Natural killer cell (primary cell): ENCODE results near the gene TBX3. TPM values are rescaled to one million over a fixed set of nuclear protein-coding genes. Genes with fewer than 3 reads are reported as not detected.

ENCODE experiments used
- ATAC-seq, 3 donors: fragments of 150-1000 bp in 2 of 3; fragments of 200-7000 bp in 1 of 3; cut with Tn5 transposase; 1 replicate in 1 of 3; 2 replicates in 2 of 3; pipeline ENCODE4 v1.10.0; 2021; ENCODE audit warnings: mild to moderate bottlenecking in 2 of 3, moderate library complexity in 2 of 3
- DNase-seq, 2 donors: peaks; one replicate each; pipeline versions ENCODE4 v3.0.0 to v3.0.0-alpha.2; 2013 to 2021; ENCODE audit warnings: mixed read lengths in 1 of 2
- H3K27ac ChIP-seq: one replicate; pipeline ENCODE4 v1.5.1; 2013; ENCODE audit warnings: mild to moderate bottlenecking, low read length
- H3K27me3 ChIP-seq: one replicate; pipeline ENCODE4 v1.6.1; 2013; ENCODE audit warnings: low read length; ENCODE audit not compliant: control insufficient read depth, insufficient read depth
- H3K36me3 ChIP-seq: one replicate; pipeline ENCODE4 v1.6.1; 2013; ENCODE audit warnings: low read length; ENCODE audit not compliant: control insufficient read depth, insufficient read depth
- H3K4me1 ChIP-seq: one replicate; pipeline ENCODE4 v1.6.1; 2013; ENCODE audit warnings: low read length; ENCODE audit not compliant: control insufficient read depth, insufficient read depth
- H3K4me3 ChIP-seq: one replicate; pipeline ENCODE4 v1.5.1; 2013; ENCODE audit warnings: low read length
- H3K9me3 ChIP-seq: one replicate; pipeline ENCODE4 v1.6.1; 2013; ENCODE audit warnings: low read length; ENCODE audit not compliant: control insufficient read depth, insufficient read depth
- H3K27ac Mint-ChIP-seq, 2 donors: one replicate each; pipeline ENCODE4 v1.8.0; 2022; ENCODE audit warnings: mild to moderate bottlenecking in 2 of 2, mixed read lengths in 2 of 2, moderate library complexity in 1 of 2
- H3K27me3 Mint-ChIP-seq, 2 donors: one replicate each; pipeline ENCODE4 v1.8.0; 2022; ENCODE audit warnings: low read depth in 2 of 2, mixed read lengths in 2 of 2
- H3K36me3 Mint-ChIP-seq: one replicate; pipeline ENCODE4 v1.8.0; 2022; ENCODE audit warnings: mixed read lengths
- H3K4me1 Mint-ChIP-seq, 2 donors: one replicate each; pipeline ENCODE4 v1.8.0; 2022; ENCODE audit warnings: mixed read lengths in 2 of 2
- H3K4me3 Mint-ChIP-seq: one replicate; pipeline ENCODE4 v1.8.0; 2022; ENCODE audit warnings: mild to moderate bottlenecking, moderate library complexity, mixed read lengths
- H3K9me3 Mint-ChIP-seq, 2 donors: one replicate each; pipeline ENCODE4 v1.8.0; 2022; ENCODE audit warnings: mixed read lengths in 2 of 2
- CTCF ChIP-seq: fragments of 200-600 bp; IDR thresholded peaks from one replicate; pipeline ENCODE4 v1.8.0; 2022; ENCODE audit warnings: antibody characterized with exemption
- WGBS: methylation state at CpG from one replicate; pipeline ENCODE4 v1.1.7; 2013; ENCODE audit warnings: missing lambda C conversion rate; ENCODE audit not compliant: insufficient coverage; 5-methylcytosine and 5-hydroxymethylcytosine counted together
- intact Hi-C: fragments of 100-400 bp; cut with micrococcal nuclease; formaldehyde crosslinking; loops from one replicate; pipeline ENCODE4 v1.14.2; 2022
- total RNA-seq, 4 donors: library from RNA; stranded (reverse); fragments of 120-200 nt in 1 of 4; gene quantifications; one replicate each; pipeline versions ENCODE4 v1.2.3 to v1.2.4, GENCODE V29; 2013 to 2022

The TBX3 gene
- total RNA-seq, 3 donors from 2014 or later (not counting 1 experiment from before 2014, with no cell fraction given), result 0.05 TPM; not detected in 2

DNA sequence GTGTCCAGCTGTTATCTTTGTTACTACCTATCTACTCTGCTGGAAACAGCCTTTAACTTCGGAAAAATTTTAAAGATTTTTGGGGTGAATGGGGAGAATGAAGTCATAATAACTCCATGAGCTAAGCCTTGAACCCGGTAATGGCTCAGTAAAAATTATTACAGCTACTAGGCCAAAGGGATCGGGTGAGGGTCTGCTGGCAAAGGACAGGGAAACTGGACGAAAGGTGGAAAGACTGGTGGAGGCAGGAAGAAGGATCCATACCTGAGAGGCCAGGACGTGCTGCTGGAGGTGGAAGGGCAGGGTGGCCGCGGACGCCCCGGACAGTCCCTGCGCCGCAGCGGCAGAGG lies 10.1 kb downstream of the TBX3 start:
- no peaks in the 10 kb centered on the region for H3K36me3 ChIP-seq
- intact Hi-C loops, result no loop called here
- no peak overlapping the region for H3K4me3 ChIP-seq
- Mint-ChIP-seq H3K4me3 (no peak overlapping the region), H3K4me1 (no peaks in the 10 kb centered on the region), H3K36me3 (no peaks in the 10 kb centered on the region), H3K9me3 (no peaks in the 10 kb centered on the region), H3K27me3 (peaks cover 63 to 64% of the 10 kb centered on the region in 2 donors), H3K27ac (no peak overlapping the region)
- peaks cover 28% of the 10 kb centered on the region for H3K27me3 ChIP-seq
- H3K4me1 ChIP-seq, result no peaks in the 10 kb centered on the region
- ATAC-seq (no peak), DNase-seq (no peak)
- no peaks in the 10 kb centered on the region for H3K9me3 ChIP-seq
- no peak for TF ChIP-seq CTCF
- no peak overlapping the region for H3K27ac ChIP-seq
- WGBS, result 79% methylated on average over 12 of the region's 12 CpGs

DNA sequence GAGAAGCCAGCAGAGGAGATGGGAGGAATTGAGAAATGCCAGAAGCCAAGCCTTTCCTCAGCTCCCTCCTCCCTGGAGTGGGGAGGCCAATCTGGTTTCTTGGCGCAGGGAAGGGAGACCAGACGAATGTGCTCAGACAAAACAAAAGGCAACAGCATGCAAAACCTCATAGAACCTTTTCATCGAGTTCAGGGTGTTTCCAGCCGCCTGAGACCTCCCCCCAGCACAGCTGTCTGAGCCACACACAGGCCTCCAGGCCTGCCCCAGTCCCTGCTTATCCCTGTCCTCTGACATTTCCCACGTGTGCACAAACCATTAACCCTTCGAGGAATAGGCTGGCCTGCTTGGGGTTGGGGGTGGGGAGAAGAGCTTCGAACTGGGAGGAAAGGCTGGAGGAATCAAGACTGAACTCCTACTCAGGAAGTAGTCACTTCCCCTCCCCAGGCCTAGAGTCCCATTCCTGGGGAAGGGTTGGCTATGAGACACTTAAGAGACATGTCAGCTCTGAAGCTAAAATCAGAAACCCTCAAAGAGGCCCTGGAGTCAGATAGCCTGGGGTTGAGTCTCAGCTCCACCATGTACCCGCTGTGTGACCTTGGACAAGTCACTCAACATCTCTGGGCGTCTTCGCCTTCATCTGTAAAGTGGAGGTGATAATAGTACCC lies 10.7 kb downstream of the TBX3 start:
- TF ChIP-seq CTCF, result no peak
- Histone ChIP-seq H3K36me3 (no peaks in the 10 kb centered on the region), H3K27me3 (peaks cover 24% of the 10 kb centered on the region), H3K4me1 (no peaks in the 10 kb centered on the region), H3K9me3 (no peaks in the 10 kb centered on the region), H3K4me3 (no peak overlapping the region), H3K27ac (no peak overlapping the region)
- Mint-ChIP-seq H3K9me3 (no peaks in the 10 kb centered on the region), H3K36me3 (no peaks in the 10 kb centered on the region), H3K27me3 (peaks cover 62% of the 10 kb centered on the region in 2 donors), H3K27ac (no peak overlapping the region), H3K4me3 (no peak overlapping the region), H3K4me1 (no peaks in the 10 kb centered on the region)
- intact Hi-C loops, result no loop called here
- ATAC-seq, result no peak
- no peak for DNase-seq
- WGBS, result 58% methylated on average over 7 of the region's 10 CpGs

- Histone ChIP-seq H3K4me1 (no peaks in the 10 kb centered on the region), H3K27me3 (peaks cover 27% of the 10 kb centered on the region), H3K9me3 (no peaks in the 10 kb centered on the region), H3K4me3 (no peak overlapping the region), H3K36me3 (no peaks in the 10 kb centered on the region), H3K27ac (no peak overlapping the region)
- Mint-ChIP-seq H3K27me3 (peaks cover 62% of the 10 kb centered on the region in 2 donors), H3K4me1 (no peaks in the 10 kb centered on the region), H3K36me3 (no peaks in the 10 kb centered on the region), H3K9me3 (no peaks in the 10 kb centered on the region), H3K27ac (no peak overlapping the region), H3K4me3 (no peak overlapping the region)
- intact Hi-C loops, result no loop called here
- WGBS, result 71% methylated on average over 4 of the region's 4 CpGs
- no peak for TF ChIP-seq CTCF
- no peak for DNase-seq
- no peak for ATAC-seq
Measured at GRCh38 chr12:114672817-114673168, 11.2 kb downstream of the TBX3 start.
